Measurements from ENCODE around the gene ELF4.
"Not testable (repeated sequence)": the region's sequence is repeated elsewhere in the genome, so short reads cannot be mapped to it uniquely, and the experiment has no call there.

Gene ELF4

GRCh38 chrX:130110379-130111219, at the start of gene ELF4:
ELF4 (minus strand) TSS chrX:130110497; CDS start chrX:130081330, 29,167 bp downstream.
- DNase-seq = peak; percentile 75

GRCh38 chrX:130159776-130160175, 49.5 kb upstream of the ELF4 start:
- DNase-seq = no peak

- no peak for DNase-seq
Observed at GRCh38 chrX:130158311-130158710, 48.0 kb upstream of the ELF4 start.

- DNase-seq = no peak
Observed at GRCh38 chrX:130155564-130155963, 45.3 kb upstream of the ELF4 start.

GRCh38 chrX:130147631-130148030, 37.3 kb upstream of the ELF4 start:
- DNase-seq = no peak

GRCh38 chrX:130145123-130145522, 34.8 kb upstream of the ELF4 start:
- no peak for DNase-seq

- no peak for DNase-seq
Observed at GRCh38 chrX:130144509-130144908, 34.2 kb upstream of the ELF4 start.

GRCh38 chrX:130139474-130140201, 29.3 kb upstream of the ELF4 start:
- no peak for DNase-seq

- no peak for DNase-seq
Observed at GRCh38 chrX:130136961-130137360, 26.7 kb upstream of the ELF4 start.

- no peak for DNase-seq
Observed at GRCh38 chrX:130136496-130136895, 26.2 kb upstream of the ELF4 start.

GRCh38 chrX:130130990-130131389, 20.7 kb upstream of the ELF4 start:
- DNase-seq = no peak

GRCh38 chrX:130125091-130125874, 15.0 kb upstream of the ELF4 start:
- no peak for DNase-seq

- no peak for DNase-seq
Observed at GRCh38 chrX:130124577-130124976, 14.3 kb upstream of the ELF4 start.

GRCh38 chrX:130121505-130121800, 11.2 kb upstream of the ELF4 start:
- DNase-seq = no peak

GRCh38 chrX:130120746-130121504, 10.6 kb upstream of the ELF4 start:
- DNase-seq = peak; percentile 86

GRCh38 chrX:130120321-130120731, 10.0 kb upstream of the ELF4 start:
- DNase-seq = no peak

GRCh38 chrX:130119312-130119898, 9.1 kb upstream of the ELF4 start:
- DNase-seq = no peak

GRCh38 chrX:130118441-130119311, 8.4 kb upstream of the ELF4 start:
- DNase-seq = no peak

GRCh38 chrX:130117166-130117565, 6.9 kb upstream of the ELF4 start:
- DNase-seq = no peak

GRCh38 chrX:130115119-130115885, 5.0 kb upstream of the ELF4 start:
- DNase-seq = not testable (repeated sequence)
